H1 (cell line): Measurements from ENCODE around the gene CCDC73. TPM values are rescaled to one million over a fixed set of nuclear protein-coding genes. Genes with fewer than 3 reads are reported as not detected.

ENCODE experiments used
- ATF3 ChIP-seq: IDR thresholded peaks from 2 replicates; pipeline ENCODE4 v1.6.1; 2011; ENCODE audit warnings: low read depth, mild to moderate bottlenecking, low read length; ENCODE audit not compliant: insufficient read depth
- polyA plus RNA-seq, 7 experiments: library from polyadenylated mRNA; depleted of rRNA in 3 of 7; stranded (reverse) in 5 of 7; unstranded in 2 of 7; fragments of >200 nt in 5 of 7; fragments of 200-250 nt in 2 of 7; gene quantifications; 1 replicate in 5 of 7; 2 replicates in 1 of 7; 4 replicates in 1 of 7; pipeline versions ENCODE4 v1.2.1 to v1.2.3, GENCODE V29; 2011 to 2013; ENCODE audit warnings: missing spikeins in 2 of 7, mixed read lengths in 2 of 7
- total RNA-seq: library from RNA; stranded (reverse); fragmentation: NEBNext Ultra II Directional; extraction: Animal tissue kit (Norgen Biotek cat#: 25700); gene quantifications from 2 replicates; pipeline ENCODE4 v1.2.1, GENCODE V29; 2021

Gene CCDC73
- total and polyA plus RNA-seq, 2 of the 8 experiments (the other 6 are each of a cell fraction or from before 2014, with no cell fraction given), result not detected

GRCh38 chr11:32821917-32822560, 27.6 kb upstream of the CCDC73 start (continued):
- no peak for TF ChIP-seq ATF3
